Peyer's patch (tissue), 4 donors: Measurements from ENCODE around the gene IQCK.

ENCODE experiments used
- CTCF ChIP-seq, 6 experiments: fragments of 450-650 bp in 4 of 6; fragments of 200-600 bp in 2 of 6; sonication (generic) in 1 of 6; IDR thresholded peaks; one replicate each; pipeline ENCODE4 v1.5.1; 2017 to 2019; ENCODE audit warnings: antibody characterized with exemption in 6 of 6, mild to moderate bottlenecking in 3 of 6, moderate library complexity in 1 of 6
- POLR2A ChIP-seq, 2 donors: fragments of 450-650 bp; IDR thresholded peaks; one replicate each; pipeline ENCODE4 v1.5.1; 2017; ENCODE audit warnings: antibody characterized with exemption in 2 of 2, mild to moderate bottlenecking in 2 of 2, moderate library complexity in 2 of 2

GRCh38 chr16:19687279-19687678 is 30.8 kb upstream of the IQCK start:
- TF ChIP-seq POLR2A (IDR thresholded peaks at IDR 0.05) = no peak
- TF ChIP-seq CTCF (IDR thresholded peaks at IDR 0.05) = no peak
